MM.1S (cell line): Measurements from ENCODE around the gene UBASH3A.
A peak's percentile ranks its signal among the peaks of the same experiment; 100 is the strongest.

ENCODE experiments used
- DNase-seq: peaks from one replicate; pipeline ENCODE4 v3.0.0-alpha.2; 2015
- H2AFZ ChIP-seq: fragments of 300-600 bp; sonication (generic); 2 replicates; pipeline ENCODE4 v1.6.0; 2016; ENCODE audit warnings: antibody characterized with exemption, low read length
- H3F3A ChIP-seq: fragments of 300-600 bp; sonication (generic); 2 replicates; pipeline ENCODE4 v1.6.1; 2016; ENCODE audit warnings: mild to moderate bottlenecking, antibody characterized with exemption, low read length, moderate library complexity, mixed read lengths; ENCODE audit not compliant: insufficient read depth
- H3K27ac ChIP-seq: fragments of 300-600 bp; sonication (generic); 2 replicates; pipeline ENCODE4 v1.5.1; 2016; ENCODE audit warnings: mild to moderate bottlenecking, low read length
- H3K27me3 ChIP-seq: fragments of 300-600 bp; sonication (generic); replicated peaks from 2 replicates; pipeline ENCODE4 v1.6.0; 2016; ENCODE audit warnings: low read length; ENCODE audit not compliant: insufficient read depth
- H3K36me3 ChIP-seq: fragments of 300-600 bp; sonication (generic); replicated peaks from 2 replicates; pipeline ENCODE4 v1.6.1; 2016; ENCODE audit warnings: mild to moderate bottlenecking, low read length, mixed read lengths; ENCODE audit not compliant: insufficient read depth
- H3K4me1 ChIP-seq: fragments of 300-600 bp; sonication (generic); 2 replicates; pipeline ENCODE4 v1.6.1; 2016; ENCODE audit warnings: low read length, mixed read lengths
- H3K4me2 ChIP-seq: fragments of 300-600 bp; sonication (generic); 2 replicates; pipeline ENCODE4 v1.6.0; 2016; ENCODE audit warnings: low read depth, low read length
- H3K4me3 ChIP-seq: fragments of 300-600 bp; sonication (generic); 2 replicates; pipeline ENCODE4 v1.5.1; 2016; ENCODE audit warnings: low read length, mixed read lengths
- H3K79me2 ChIP-seq: fragments of 300-600 bp; sonication (generic); 2 replicates; pipeline ENCODE4 v1.6.1; 2016; ENCODE audit warnings: mixed run types, low read length, mixed read lengths
- H3K9ac ChIP-seq: fragments of 300-600 bp; sonication (generic); 2 replicates; pipeline ENCODE4 v1.6.1; 2016; ENCODE audit warnings: low read length, mixed read lengths
- H3K9me2 ChIP-seq: fragments of 300-600 bp; sonication (generic); replicated peaks from 2 replicates; pipeline ENCODE4 v1.6.1; 2016; ENCODE audit warnings: mild to moderate bottlenecking, low read length, mixed read lengths; ENCODE audit not compliant: insufficient read depth
- H3K9me3 ChIP-seq: fragments of 300-600 bp; sonication (generic); replicated peaks from 2 replicates; pipeline ENCODE4 v1.6.1; 2016; ENCODE audit warnings: mild to moderate bottlenecking, low read length, mixed read lengths; ENCODE audit not compliant: insufficient read depth
- H4K20me1 ChIP-seq: fragments of 300-600 bp; sonication (generic); 2 replicates; pipeline ENCODE4 v1.6.1; 2016; ENCODE audit warnings: mild to moderate bottlenecking, low read length, moderate library complexity, mixed read lengths; ENCODE audit not compliant: insufficient read depth
- EZH2 ChIP-seq: fragments of 300-600 bp; sonication (generic); optimal IDR thresholded peaks from 2 replicates; pipeline ENCODE3; 2017; ENCODE audit warnings: low read depth, mild to moderate bottlenecking, antibody characterized with exemption, low read length, mixed read lengths
- EZH2phosphoT487 ChIP-seq: fragments of 300-600 bp; sonication (generic); IDR thresholded peaks from 2 replicates; pipeline ENCODE4 v1.6.1; 2018; ENCODE audit warnings: antibody characterized with exemption, low read length
- TF ChIP-seq, protein P1 (sequence below): fragments of 300-600 bp; sonication (generic); IDR thresholded peaks from 2 replicates; pipeline ENCODE4 v1.5.1; 2016; ENCODE audit warnings: antibody characterized with exemption, low read length, mixed read lengths

Gene UBASH3A

DNA sequence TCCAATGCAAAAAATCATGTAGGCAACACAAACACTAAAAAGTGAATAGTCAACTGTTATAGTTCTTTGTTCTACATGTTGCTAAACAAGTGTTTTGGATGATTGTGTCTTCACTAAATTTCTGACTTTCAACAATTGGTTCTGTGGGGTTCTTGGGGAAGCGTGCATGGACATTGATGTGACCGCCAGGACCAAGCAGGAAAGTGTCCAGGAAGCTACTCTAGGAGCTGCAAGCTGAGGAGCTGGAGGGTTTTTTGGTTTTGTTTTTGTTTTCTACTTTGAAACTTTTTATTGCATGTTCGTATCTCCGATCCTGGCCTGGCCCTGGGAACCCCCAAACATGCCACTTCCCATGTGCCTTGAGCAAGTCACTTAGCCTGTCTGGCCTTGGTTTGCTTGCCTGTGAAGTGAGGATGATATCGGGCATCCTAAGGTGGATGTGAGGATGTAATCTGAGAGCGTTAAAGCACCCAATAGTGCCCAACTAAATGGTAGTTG lies 15.8 kb upstream of the UBASH3A start:
- no peaks in the 10 kb centered on the region for H3K79me2 ChIP-seq
- no peak overlapping the region for H2AFZ ChIP-seq
- H3K9me2 ChIP-seq = no peaks in the 10 kb centered on the region
- H3K4me2 ChIP-seq = peak overlapping the region; percentile 8; the same call in 1 of the 2 replicates
- H3K27ac ChIP-seq = no peak overlapping the region
- no peaks in the 10 kb centered on the region for H4K20me1 ChIP-seq
- H3K27me3 ChIP-seq = peaks cover 87% of the 10 kb centered on the region
- H3K9ac ChIP-seq = no peak overlapping the region
- TF ChIP-seq EZH2 (no peak), EZH2phosphoT487 (no peak)
- TF ChIP-seq, protein P1, sequence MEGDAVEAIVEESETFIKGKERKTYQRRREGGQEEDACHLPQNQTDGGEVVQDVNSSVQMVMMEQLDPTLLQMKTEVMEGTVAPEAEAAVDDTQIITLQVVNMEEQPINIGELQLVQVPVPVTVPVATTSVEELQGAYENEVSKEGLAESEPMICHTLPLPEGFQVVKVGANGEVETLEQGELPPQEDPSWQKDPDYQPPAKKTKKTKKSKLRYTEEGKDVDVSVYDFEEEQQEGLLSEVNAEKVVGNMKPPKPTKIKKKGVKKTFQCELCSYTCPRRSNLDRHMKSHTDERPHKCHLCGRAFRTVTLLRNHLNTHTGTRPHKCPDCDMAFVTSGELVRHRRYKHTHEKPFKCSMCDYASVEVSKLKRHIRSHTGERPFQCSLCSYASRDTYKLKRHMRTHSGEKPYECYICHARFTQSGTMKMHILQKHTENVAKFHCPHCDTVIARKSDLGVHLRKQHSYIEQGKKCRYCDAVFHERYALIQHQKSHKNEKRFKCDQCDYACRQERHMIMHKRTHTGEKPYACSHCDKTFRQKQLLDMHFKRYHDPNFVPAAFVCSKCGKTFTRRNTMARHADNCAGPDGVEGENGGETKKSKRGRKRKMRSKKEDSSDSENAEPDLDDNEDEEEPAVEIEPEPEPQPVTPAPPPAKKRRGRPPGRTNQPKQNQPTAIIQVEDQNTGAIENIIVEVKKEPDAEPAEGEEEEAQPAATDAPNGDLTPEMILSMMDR = no peak
- DNase-seq = no peak
- H3K9me3 ChIP-seq = no peaks in the 10 kb centered on the region
- H3F3A ChIP-seq = peaks cover 6% of the 10 kb centered on the region; the same call in 1 of the 2 replicates
- H3K4me3 ChIP-seq = no peak overlapping the region
- H3K36me3 ChIP-seq = no peaks in the 10 kb centered on the region
- H3K4me1 ChIP-seq = peaks cover 20% of the 10 kb centered on the region

DNA sequence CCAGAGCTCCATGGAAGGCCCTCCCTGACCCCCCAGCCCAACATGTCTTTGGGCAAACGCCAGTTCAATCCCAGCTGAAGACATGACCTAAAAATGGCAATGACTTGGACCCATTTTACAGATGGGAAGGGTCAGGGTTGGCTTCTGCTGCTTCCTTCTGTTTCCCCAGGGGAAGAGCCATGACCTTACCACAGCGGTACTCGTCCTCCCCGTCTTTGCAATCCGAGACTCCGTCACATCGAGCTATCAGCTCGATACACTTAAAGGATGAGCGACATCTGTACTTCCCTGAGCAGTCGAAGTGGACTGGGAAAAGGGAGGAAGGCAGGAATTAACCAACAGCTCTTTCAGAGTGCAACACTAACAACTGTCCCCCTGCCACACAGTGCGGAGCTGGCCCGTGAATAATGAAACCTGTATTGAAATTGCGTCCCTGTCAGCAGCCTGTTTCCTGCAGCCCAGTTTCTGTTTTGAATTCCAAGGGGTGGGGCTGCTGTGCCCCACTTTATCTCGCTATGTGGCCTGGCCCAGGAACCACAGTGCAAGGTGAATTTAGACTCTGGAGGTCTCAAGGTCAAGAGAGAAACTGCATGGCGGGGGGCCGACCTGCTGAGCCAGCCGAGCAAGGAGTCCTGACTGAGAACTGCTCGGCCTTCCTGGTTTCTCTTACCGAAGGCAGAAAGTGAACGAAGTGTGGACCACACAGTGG lies 14.8 kb upstream of the UBASH3A start:
- Histone ChIP-seq H3K4me1 (peaks cover 20% of the 10 kb centered on the region), H3K27ac (peak overlapping the region; percentile 41; the same call in 1 of the 2 replicates), H3K9me2 (no peaks in the 10 kb centered on the region), H3K9me3 (no peaks in the 10 kb centered on the region), H3K36me3 (no peaks in the 10 kb centered on the region), H3K4me3 (peak overlapping the region; percentile 38), H3K4me2 (peak overlapping the region; percentile 61), H2AFZ (peak overlapping the region; percentile 22), H3K27me3 (peaks cover 87% of the 10 kb centered on the region), H3K9ac (peak overlapping the region; percentile 15; the same call in 1 of the 2 replicates), H4K20me1 (no peaks in the 10 kb centered on the region), H3K79me2 (no peaks in the 10 kb centered on the region), H3F3A (peaks cover 6% of the 10 kb centered on the region; the same call in 1 of the 2 replicates)
- TF ChIP-seq EZH2 (no peak), EZH2phosphoT487 (no peak)
- TF ChIP-seq, protein P1 = no peak
- DNase-seq = peak; percentile 87

DNA sequence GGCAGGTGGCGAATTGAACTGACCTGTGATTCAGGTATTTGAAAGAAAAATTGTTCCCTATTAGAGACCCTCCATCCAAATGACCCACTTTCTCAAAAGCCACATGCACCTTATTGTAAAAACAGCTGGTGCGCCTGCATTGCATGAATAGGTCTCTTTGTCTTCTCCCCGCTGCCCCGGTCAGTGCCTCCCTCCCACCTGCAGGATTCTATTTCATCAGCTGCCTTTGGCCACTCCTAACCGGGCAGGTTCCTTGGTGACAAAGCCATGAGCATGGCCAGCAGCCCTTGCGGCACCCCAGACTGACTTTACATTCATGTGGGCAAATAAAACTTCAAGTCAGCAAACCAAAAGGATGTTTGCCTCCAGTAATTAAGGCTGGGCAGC lies 14.3 kb upstream of the UBASH3A start:
- Histone ChIP-seq H3K27ac (peak overlapping the region; percentile 41; the same call in 1 of the 2 replicates), H4K20me1 (no peaks in the 10 kb centered on the region), H3K27me3 (peaks cover 85% of the 10 kb centered on the region), H3K4me2 (peak overlapping the region; percentile 61), H3K9me2 (no peaks in the 10 kb centered on the region), H3K9ac (peak overlapping the region; percentile 15; the same call in 1 of the 2 replicates), H3K4me1 (peaks cover 20% of the 10 kb centered on the region), H2AFZ (peak overlapping the region; percentile 22), H3F3A (peaks cover 6% of the 10 kb centered on the region; the same call in 1 of the 2 replicates), H3K36me3 (no peaks in the 10 kb centered on the region), H3K9me3 (no peaks in the 10 kb centered on the region), H3K79me2 (no peaks in the 10 kb centered on the region), H3K4me3 (peak overlapping the region; percentile 38)
- TF ChIP-seq, protein P1 = no peak
- no peak for TF ChIP-seq EZH2phosphoT487
- no peak for TF ChIP-seq EZH2
- peak; percentile 44 for DNase-seq
